Endothelial cell (in vitro differentiated cells): ENCODE measurements around the gene SLC22A8. TPM values are rescaled to one million over a fixed set of nuclear protein-coding genes. Genes with fewer than 3 reads are reported as not detected.

Experiments used
- DNase-seq: peaks from one replicate; pipeline ENCODE4 v3.0.0; 2021; ENCODE audit warnings: low spot score
- H3K27ac Mint-ChIP-seq: one replicate; pipeline ENCODE4 v1.8.0; 2021; ENCODE audit warnings: mixed read lengths, inconsistent platforms; ENCODE audit not compliant: unreplicated experiment
- H3K27me3 Mint-ChIP-seq: one replicate; pipeline ENCODE4 v1.8.0; 2021; ENCODE audit warnings: mild to moderate bottlenecking, moderate library complexity, mixed read lengths, inconsistent platforms; ENCODE audit not compliant: unreplicated experiment
- H3K36me3 Mint-ChIP-seq: one replicate; pipeline ENCODE4 v1.8.0; 2021; ENCODE audit warnings: mild to moderate bottlenecking, low read depth, mixed read lengths, inconsistent platforms; ENCODE audit not compliant: unreplicated experiment
- H3K4me1 Mint-ChIP-seq: one replicate; pipeline ENCODE4 v1.8.0; 2021; ENCODE audit warnings: mild to moderate bottlenecking, mixed read lengths, inconsistent platforms; ENCODE audit not compliant: unreplicated experiment
- H3K4me3 Mint-ChIP-seq: one replicate; pipeline ENCODE4 v1.8.0; 2021; ENCODE audit warnings: mild to moderate bottlenecking, mixed read lengths, inconsistent platforms; ENCODE audit not compliant: unreplicated experiment
- H3K9me3 Mint-ChIP-seq: one replicate; pipeline ENCODE4 v1.8.0; 2021; ENCODE audit warnings: mixed read lengths, inconsistent platforms; ENCODE audit not compliant: unreplicated experiment
- CTCF ChIP-seq: fragments of 200-600 bp; sonication (generic); IDR thresholded peaks from one replicate; pipeline ENCODE4 v1.5.0; 2021; ENCODE audit warnings: antibody characterized with exemption; ENCODE audit not compliant: unreplicated experiment
- total RNA-seq: library from RNA; stranded (reverse); fragmentation: NEBNext Ultra II Directional; extraction: Animal tissue kit (Norgen Biotek cat#: 25700); gene quantifications from one replicate; pipeline ENCODE4 v1.2.1, GENCODE V29; 2021; ENCODE audit not compliant: unreplicated experiment

Gene SLC22A8
- total RNA-seq, 1 donor from 2014 or later = not detected

GRCh38 chr11:62961017-62961570 is 54.5 kb downstream of the SLC22A8 start:
- Mint-ChIP-seq H3K4me3 (no peak overlapping the region), H3K9me3 (no peaks in the 10 kb centered on the region), H3K4me1 (peaks cover 16% of the 10 kb centered on the region), H3K36me3 (peaks cover 20% of the 10 kb centered on the region), H3K27me3 (peaks cover 2% of the 10 kb centered on the region), H3K27ac (peak overlapping the region; percentile 61)
- DNase-seq = no peak
- TF ChIP-seq CTCF = no peak

GRCh38 chr11:62959422-62959980 is 56.1 kb downstream of the SLC22A8 start:
- Mint-ChIP-seq H3K27ac (no peak overlapping the region), H3K36me3 (peaks cover 8% of the 10 kb centered on the region), H3K9me3 (no peaks in the 10 kb centered on the region)

GRCh38 chr11:62958547-62959421 is 56.9 kb downstream of the SLC22A8 start:
- DNase-seq = no peak
- peaks cover 16% of the 10 kb centered on the region for H3K4me1 Mint-ChIP-seq
- no peaks in the 10 kb centered on the region for H3K9me3 Mint-ChIP-seq
- peaks cover 9% of the 10 kb centered on the region for H3K36me3 Mint-ChIP-seq
- H3K27ac Mint-ChIP-seq = peak overlapping the region; percentile 72
- TF ChIP-seq CTCF = no peak
- no peak overlapping the region for H3K4me3 Mint-ChIP-seq
- peaks cover 3% of the 10 kb centered on the region for H3K27me3 Mint-ChIP-seq

More at GRCh38 chr11:62959422-62959980, 56.1 kb downstream of the SLC22A8 start:
- no peak for DNase-seq
- H3K27me3 Mint-ChIP-seq = peaks cover 2% of the 10 kb centered on the region
- no peak for TF ChIP-seq CTCF
- H3K4me3 Mint-ChIP-seq = no peak overlapping the region
- peaks cover 16% of the 10 kb centered on the region for H3K4me1 Mint-ChIP-seq

GRCh38 chr11:62957147-62957546 is 58.5 kb downstream of the SLC22A8 start:
- H3K36me3 Mint-ChIP-seq = peaks cover 10% of the 10 kb centered on the region
- no peaks in the 10 kb centered on the region for H3K9me3 Mint-ChIP-seq
- no peak for TF ChIP-seq CTCF
- H3K4me1 Mint-ChIP-seq = peaks cover 16% of the 10 kb centered on the region
- DNase-seq = no peak
- peaks cover 3% of the 10 kb centered on the region for H3K27me3 Mint-ChIP-seq
- H3K4me3 Mint-ChIP-seq = no peak overlapping the region
- no peak overlapping the region for H3K27ac Mint-ChIP-seq
